HEK293 (cell line): ENCODE data around the gene TBC1D24.
"Not testable (repeated sequence)": the region's sequence is repeated elsewhere in the genome, so short reads cannot be mapped to it uniquely, and the experiment has no call there.

Experiments
- CTCF ChIA-PET: fragments of 350-600 bp; formaldehyde crosslinking; extraction: SDS; loops from one replicate; lab custom pipeline; 2021; ENCODE audit warnings: antibody characterized with exemption; lab: Yijun Ruan, JAX
- POLR2A ChIA-PET: fragments of 300-600 bp; formaldehyde crosslinking; extraction: SDS; loops from one replicate; lab custom pipeline; 2020; ENCODE audit warnings: antibody characterized with exemption, inconsistent platforms; lab: Yijun Ruan, JAX
- H3K27ac ChIP-seq: fragments of 200-500 bp; sonication (Bioruptor generic); 2 replicates; pipeline ENCODE4 v1.5.1; 2014; ENCODE audit warnings: low read depth, low read length, control low read depth, inconsistent platforms; ENCODE audit errors: extremely low read depth
- H3K36me3 ChIP-seq, 2 experiments: fragments of 200-500 bp in 1 of 2; sonication (Bioruptor generic) in 1 of 2; 1 replicate in 1 of 2; 2 replicates in 1 of 2; pipeline ENCODE4 v1.5.1; 2014 to 2017; ENCODE audit warnings: inconsistent platforms in 2 of 2, low read length in 2 of 2; ENCODE audit not compliant: control insufficient read depth in 2 of 2, insufficient read depth in 1 of 2
- H3K4me1 ChIP-seq: fragments of 200-500 bp; sonication (Bioruptor generic); 2 replicates; pipeline ENCODE4 v1.5.1; 2014; ENCODE audit warnings: mild to moderate bottlenecking, low read length, inconsistent platforms; ENCODE audit not compliant: control insufficient read depth, insufficient read depth
- H3K4me3 ChIP-seq: 2 replicates; pipeline ENCODE4 v1.5.1; 2011; ENCODE audit warnings: low read depth, mild to moderate bottlenecking, control low read depth, low read length, moderate library complexity
- H3K9me3 ChIP-seq: fragments of 200-500 bp; sonication (Bioruptor generic); 2 replicates; pipeline ENCODE4 v1.5.1; 2014; ENCODE audit warnings: low read depth, low read length, inconsistent platforms; ENCODE audit not compliant: control insufficient read depth, insufficient read depth
- BCL11B ChIP-seq: fragments of 450-650 bp; formaldehyde crosslinking; IDR thresholded peaks from 2 replicates; pipeline ENCODE4 v1.5.1; 2016; ENCODE audit warnings: low read depth, missing biosample characterization, missing genetic modification characterization
- KLF1 ChIP-seq: fragments of 450-650 bp; formaldehyde crosslinking; IDR thresholded peaks from 2 replicates; pipeline ENCODE4 v1.5.1; 2016; ENCODE audit warnings: missing biosample characterization, missing genetic modification characterization
- KLF8 ChIP-seq: fragments of 450-650 bp; formaldehyde crosslinking; IDR thresholded peaks from 2 replicates; pipeline ENCODE4 v1.5.1; 2016; ENCODE audit warnings: missing biosample characterization, missing genetic modification characterization
- KLF9 ChIP-seq: fragments of 450-650 bp; formaldehyde crosslinking; IDR thresholded peaks from 2 replicates; pipeline ENCODE4 v1.5.1; 2016; ENCODE audit warnings: missing biosample characterization, missing genetic modification characterization, low read depth
- SP2 ChIP-seq: fragments of 450-650 bp; formaldehyde crosslinking; IDR thresholded peaks from 2 replicates; pipeline ENCODE4 v1.5.1; 2016; ENCODE audit warnings: missing biosample characterization, missing genetic modification characterization
- SP3 ChIP-seq: fragments of 450-650 bp; formaldehyde crosslinking; IDR thresholded peaks from 2 replicates; pipeline ENCODE4 v1.5.1; 2016; ENCODE audit warnings: missing biosample characterization, missing genetic modification characterization
- TRIM28 ChIP-seq: IDR thresholded peaks from 2 replicates; pipeline ENCODE4 v1.6.1; 2011; ENCODE audit warnings: low read length, control low read depth, borderline replicate concordance
- ZBTB8A ChIP-seq: fragments of 450-650 bp; formaldehyde crosslinking; IDR thresholded peaks from 2 replicates; pipeline ENCODE4 v1.5.1; 2016; ENCODE audit warnings: missing biosample characterization, missing genetic modification characterization
- ZIC2 ChIP-seq: fragments of 450-650 bp; formaldehyde crosslinking; IDR thresholded peaks from 2 replicates; pipeline ENCODE4 v1.5.1; 2016; ENCODE audit warnings: missing biosample characterization, missing genetic modification characterization
- ZNF146 ChIP-seq: fragments of 450-650 bp; formaldehyde crosslinking; IDR thresholded peaks from 2 replicates; pipeline ENCODE4 v1.5.1; 2016; ENCODE audit warnings: missing biosample characterization, missing genetic modification characterization
- ZNF292 ChIP-seq: fragments of 450-650 bp; formaldehyde crosslinking; IDR thresholded peaks from 2 replicates; pipeline ENCODE4 v1.5.1; 2016; ENCODE audit warnings: low read depth, missing biosample characterization, missing genetic modification characterization, borderline replicate concordance
- ZNF391 ChIP-seq: fragments of 450-650 bp; formaldehyde crosslinking; IDR thresholded peaks from 2 replicates; pipeline ENCODE4 v1.5.1; 2016; ENCODE audit warnings: low read depth, missing biosample characterization, missing genetic modification characterization, borderline replicate concordance
- ZNF394 ChIP-seq: fragments of 450-650 bp; formaldehyde crosslinking; IDR thresholded peaks from 2 replicates; pipeline ENCODE4 v1.5.1; 2016; ENCODE audit warnings: missing biosample characterization, missing genetic modification characterization, mild to moderate bottlenecking, moderate library complexity, borderline replicate concordance
- ZNF600 ChIP-seq: fragments of 450-650 bp; formaldehyde crosslinking; IDR thresholded peaks from 2 replicates; pipeline ENCODE4 v1.5.1; 2016; ENCODE audit warnings: missing biosample characterization, missing genetic modification characterization
- ZNF658 ChIP-seq: fragments of 450-650 bp; formaldehyde crosslinking; IDR thresholded peaks from 2 replicates; pipeline ENCODE4; 2016; ENCODE audit warnings: missing biosample characterization, missing genetic modification characterization
- ZNF660 ChIP-seq: fragments of 450-650 bp; IDR thresholded peaks from 2 replicates; pipeline ENCODE4 v1.5.1; 2018; ENCODE audit warnings: missing biosample characterization, mild to moderate bottlenecking, missing genetic modification characterization
- ZNF677 ChIP-seq: fragments of 450-650 bp; IDR thresholded peaks from 2 replicates; pipeline ENCODE4 v1.5.0; 2018; ENCODE audit warnings: missing biosample characterization, mild to moderate bottlenecking, missing genetic modification characterization, moderate library complexity
- ZXDB ChIP-seq: fragments of 450-650 bp; formaldehyde crosslinking; IDR thresholded peaks from 2 replicates; pipeline ENCODE4 v1.5.1; 2016; ENCODE audit warnings: missing biosample characterization, missing genetic modification characterization
- TF ChIP-seq, protein P1 (sequence below): fragments of 450-650 bp; formaldehyde crosslinking; IDR thresholded peaks from 2 replicates; pipeline ENCODE4 v1.5.1; 2016; ENCODE audit warnings: missing biosample characterization, missing genetic modification characterization
- TF ChIP-seq, protein P2 (sequence below): fragments of 450-650 bp; formaldehyde crosslinking; IDR thresholded peaks from 2 replicates; pipeline ENCODE4 v1.5.1; 2016; ENCODE audit warnings: missing biosample characterization, missing genetic modification characterization
- TF ChIP-seq, protein P3 (sequence below): fragments of 450-650 bp; formaldehyde crosslinking; optimal IDR thresholded peaks from 2 replicates; pipeline ENCODE3; 2016; ENCODE audit warnings: missing biosample characterization, mild to moderate bottlenecking, missing genetic modification characterization
- TF ChIP-seq, protein P4 (sequence below): sonication (generic); formaldehyde crosslinking; IDR thresholded peaks from 2 replicates; pipeline ENCODE4 v1.8.1; 2022; ENCODE audit warnings: mild to moderate bottlenecking, moderate library complexity, missing genetic modification reagents
- TF ChIP-seq, protein P5 (sequence below): fragments of 450-650 bp; formaldehyde crosslinking; IDR thresholded peaks from 2 replicates; pipeline ENCODE4 v1.5.1; 2016; ENCODE audit warnings: missing biosample characterization, missing genetic modification characterization
- TF ChIP-seq, protein P6 (sequence below): fragments of 450-650 bp; formaldehyde crosslinking; IDR thresholded peaks from 2 replicates; pipeline ENCODE4 v1.5.1; 2016; ENCODE audit warnings: missing biosample characterization, missing genetic modification characterization

TBC1D24 gene

DNA sequence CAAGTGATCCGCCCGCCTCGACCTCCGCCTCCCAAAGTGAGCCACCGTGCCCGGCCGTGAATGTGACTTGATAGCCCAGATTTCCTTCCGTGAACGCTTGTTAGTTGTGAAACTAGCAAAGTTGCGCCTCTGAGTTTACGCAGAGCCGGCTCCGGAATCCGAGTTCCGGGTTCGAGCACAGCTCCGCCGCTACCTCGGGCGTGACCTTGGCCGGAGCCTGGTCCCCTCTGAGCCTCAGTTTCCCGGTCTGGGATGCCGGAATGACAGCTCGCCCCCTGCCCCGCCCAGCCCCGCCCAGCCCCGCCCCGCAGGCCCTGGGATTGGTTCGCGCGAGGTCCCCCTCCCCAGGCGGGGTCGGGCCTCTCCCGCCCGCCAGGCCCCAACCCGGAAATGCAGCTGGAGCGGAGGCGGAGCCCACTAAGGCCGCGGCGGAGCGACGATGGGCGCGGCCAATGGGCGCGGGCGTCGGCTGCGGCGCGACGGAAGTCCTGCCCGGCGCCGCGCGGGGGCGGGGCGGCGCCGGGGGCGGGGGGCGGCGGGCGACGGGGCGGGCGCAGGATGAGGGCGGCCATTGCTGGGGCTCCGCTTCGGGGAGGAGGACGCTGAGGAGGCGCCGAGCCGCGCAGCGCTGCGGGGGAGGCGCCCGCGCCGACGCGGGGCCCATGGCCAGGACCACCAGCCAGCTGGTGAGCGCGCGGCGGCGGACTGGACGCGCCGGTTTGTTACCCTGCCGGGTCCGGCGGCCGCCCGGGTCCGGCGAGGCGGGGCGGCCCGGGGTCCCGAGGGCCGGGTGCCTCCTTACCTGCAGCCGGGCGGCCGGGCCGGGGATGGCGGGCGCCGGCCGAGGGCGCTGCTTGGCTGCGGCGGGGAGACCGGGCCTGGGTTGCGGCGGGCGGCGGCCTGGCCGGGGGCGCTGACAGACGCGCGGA, 62.8 kb downstream of the TBC1D24 start, which contains the start of gene PDPK1:
TSS of gene PDPK1 (plus strand) at position 571 of the 929 bp plus-strand sequence. CDS start at position 663, 92 bp downstream.
- CTCF ChIA-PET, result no interaction called here

DNA sequence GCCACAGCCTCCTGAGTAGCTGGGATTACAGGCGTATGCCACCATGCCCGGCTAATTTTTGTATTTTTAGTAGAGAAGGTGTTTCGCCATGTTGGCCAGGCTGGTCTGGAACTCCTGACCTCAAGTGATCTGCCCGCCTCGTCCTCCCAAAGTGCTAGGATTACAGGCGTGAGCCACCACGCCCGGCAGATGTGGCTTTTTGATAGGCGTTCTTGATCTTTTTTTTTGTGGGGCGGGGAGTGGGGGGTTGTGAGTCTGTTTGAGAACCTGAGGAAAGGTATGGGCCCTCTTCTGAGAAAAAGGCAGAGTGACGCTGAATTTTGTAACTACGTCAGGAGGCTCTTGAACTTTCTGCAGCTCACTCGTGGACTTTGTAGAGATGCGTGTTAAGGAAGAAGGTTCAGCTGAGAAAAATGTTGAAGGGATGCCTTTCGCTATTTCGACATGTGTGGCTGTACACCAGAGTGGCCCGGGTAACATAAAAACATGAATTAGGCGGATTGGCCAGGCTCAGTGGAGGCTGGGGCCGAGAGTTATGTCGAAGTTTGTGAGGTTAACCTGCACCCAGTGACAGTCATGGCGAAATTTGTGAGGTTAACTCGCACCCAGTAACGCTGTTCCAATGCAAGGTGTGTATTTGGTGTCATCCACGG, 64.4 kb downstream of the TBC1D24 start:
- H3K4me3 ChIP-seq, result peak overlapping the region; percentile 42; the same call in 1 of the 2 replicates
- not testable (repeated sequence) for H3K9me3 ChIP-seq, H3K27ac ChIP-seq, H3K4me1 ChIP-seq
- ChIA-PET CTCF (interaction anchor here (0.6 to 0.8 kb wide), 3 partner anchors 108 to 426 kb away, joined by 3 to 5 read pairs (median 4); no protein-coding TSS in a partner anchor), POLR2A (interaction anchor here (0.6 kb wide), 1 partner anchor 388 kb away, joined by 3 read pairs; no protein-coding TSS in a partner anchor)
- peaks cover 0 to 13% of the 10 kb centered on the region in 2 experiments; a peak in 1 of 3 replicates for H3K36me3 ChIP-seq

More for the DNA sequence above, 62.8 kb downstream of the TBC1D24 start, which contains the start of gene PDPK1:
- POLR2A ChIA-PET, result interaction anchor here (1.0 to 1.5 kb wide), 2 partner anchors 18 to 23 kb away, joined by 5 to 8 read pairs; partner anchors contain the start of genes AMDHD2 and ATP6V0C
- peaks cover 0 to 10% of the 10 kb centered on the region in 2 experiments; a peak in 1 of 3 replicates for H3K36me3 ChIP-seq
- H3K4me3 ChIP-seq, result peak within 1 kb of the TSS; percentile 60
- H3K4me1 ChIP-seq, result no peaks in the 10 kb centered on the region
- TF ChIP-seq KLF1 (tag by site-specific recombination), result peak; percentile 65
- TF ChIP-seq, protein P1, sequence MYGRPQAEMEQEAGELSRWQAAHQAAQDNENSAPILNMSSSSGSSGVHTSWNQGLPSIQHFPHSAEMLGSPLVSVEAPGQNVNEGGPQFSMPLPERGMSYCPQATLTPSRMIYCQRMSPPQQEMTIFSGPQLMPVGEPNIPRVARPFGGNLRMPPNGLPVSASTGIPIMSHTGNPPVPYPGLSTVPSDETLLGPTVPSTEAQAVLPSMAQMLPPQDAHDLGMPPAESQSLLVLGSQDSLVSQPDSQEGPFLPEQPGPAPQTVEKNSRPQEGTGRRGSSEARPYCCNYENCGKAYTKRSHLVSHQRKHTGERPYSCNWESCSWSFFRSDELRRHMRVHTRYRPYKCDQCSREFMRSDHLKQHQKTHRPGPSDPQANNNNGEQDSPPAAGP (tag by site-specific recombination), result 0 out of 2 replicates have a peak, but pooled peaks have one; percentile 8
- TF ChIP-seq, protein P2, sequence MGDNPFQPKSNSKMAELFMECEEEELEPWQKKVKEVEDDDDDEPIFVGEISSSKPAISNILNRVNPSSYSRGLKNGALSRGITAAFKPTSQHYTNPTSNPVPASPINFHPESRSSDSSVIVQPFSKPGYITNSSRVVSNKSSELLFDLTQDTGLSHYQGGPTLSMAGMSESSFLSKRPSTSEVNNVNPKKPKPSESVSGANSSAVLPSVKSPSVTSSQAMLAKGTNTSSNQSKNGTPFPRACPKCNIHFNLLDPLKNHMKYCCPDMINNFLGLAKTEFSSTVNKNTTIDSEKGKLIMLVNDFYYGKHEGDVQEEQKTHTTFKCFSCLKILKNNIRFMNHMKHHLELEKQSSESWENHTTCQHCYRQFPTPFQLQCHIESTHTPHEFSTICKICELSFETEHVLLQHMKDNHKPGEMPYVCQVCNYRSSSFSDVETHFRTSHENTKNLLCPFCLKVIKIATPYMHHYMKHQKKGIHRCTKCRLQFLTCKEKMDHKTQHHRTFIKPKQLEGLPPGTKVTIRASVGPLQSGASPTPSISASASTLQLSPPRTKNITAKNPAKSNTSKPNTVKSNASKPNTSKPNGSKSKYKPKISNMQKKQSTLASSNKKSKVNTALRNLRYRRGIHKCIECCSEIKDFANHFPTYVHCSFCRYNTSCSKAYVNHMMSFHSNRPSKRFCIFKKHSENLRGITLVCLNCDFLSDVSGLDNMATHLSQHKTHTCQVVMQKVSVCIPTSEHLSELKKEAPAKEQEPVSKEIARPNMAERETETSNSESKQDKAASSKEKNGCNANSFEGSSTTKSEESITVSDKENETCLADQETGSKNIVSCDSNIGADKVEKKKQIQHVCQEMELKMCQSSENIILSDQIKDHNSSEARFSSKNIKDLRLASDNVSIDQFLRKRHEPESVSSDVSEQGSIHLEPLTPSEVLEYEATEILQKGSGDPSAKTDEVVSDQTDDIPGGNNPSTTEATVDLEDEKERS (tag by site-specific recombination), result no peak
- no peak for TF ChIP-seq ZNF391
- TF ChIP-seq, protein P3, sequence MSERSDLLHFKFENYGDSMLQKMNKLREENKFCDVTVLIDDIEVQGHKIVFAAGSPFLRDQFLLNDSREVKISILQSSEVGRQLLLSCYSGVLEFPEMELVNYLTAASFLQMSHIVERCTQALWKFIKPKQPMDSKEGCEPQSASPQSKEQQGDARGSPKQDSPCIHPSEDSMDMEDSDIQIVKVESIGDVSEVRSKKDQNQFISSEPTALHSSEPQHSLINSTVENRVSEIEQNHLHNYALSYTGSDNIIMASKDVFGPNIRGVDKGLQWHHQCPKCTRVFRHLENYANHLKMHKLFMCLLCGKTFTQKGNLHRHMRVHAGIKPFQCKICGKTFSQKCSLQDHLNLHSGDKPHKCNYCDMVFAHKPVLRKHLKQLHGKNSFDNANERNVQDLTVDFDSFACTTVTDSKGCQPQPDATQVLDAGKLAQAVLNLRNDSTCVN (tag by site-specific recombination), result peak; percentile 57
- peak; percentile 10; the same call in 1 of the 2 replicates for TF ChIP-seq ZXDB (tag by site-specific recombination)
- TF ChIP-seq ZNF677 (tag by site-specific recombination), result 0 out of 2 replicates have a peak, but pooled peaks have one; percentile 34
- TF ChIP-seq ZNF394, result peak; percentile 23; the same call in 1 of the 2 replicates
- no peak for TF ChIP-seq ZNF146 (tag by site-specific recombination)
- peak; percentile 56; the same call in 1 of the 2 replicates for TF ChIP-seq KLF9 (tag by site-specific recombination)
- peak; percentile 79 for TF ChIP-seq SP3 (tag by site-specific recombination)
- no peak for TF ChIP-seq ZNF292
- peak; percentile 90 for TF ChIP-seq KLF8
- TF ChIP-seq ZNF600 (tag by site-specific recombination), result 0 out of 2 replicates have a peak, but pooled peaks have one; percentile 5
- TF ChIP-seq TRIM28, result no peak
- TF ChIP-seq, protein P4, sequence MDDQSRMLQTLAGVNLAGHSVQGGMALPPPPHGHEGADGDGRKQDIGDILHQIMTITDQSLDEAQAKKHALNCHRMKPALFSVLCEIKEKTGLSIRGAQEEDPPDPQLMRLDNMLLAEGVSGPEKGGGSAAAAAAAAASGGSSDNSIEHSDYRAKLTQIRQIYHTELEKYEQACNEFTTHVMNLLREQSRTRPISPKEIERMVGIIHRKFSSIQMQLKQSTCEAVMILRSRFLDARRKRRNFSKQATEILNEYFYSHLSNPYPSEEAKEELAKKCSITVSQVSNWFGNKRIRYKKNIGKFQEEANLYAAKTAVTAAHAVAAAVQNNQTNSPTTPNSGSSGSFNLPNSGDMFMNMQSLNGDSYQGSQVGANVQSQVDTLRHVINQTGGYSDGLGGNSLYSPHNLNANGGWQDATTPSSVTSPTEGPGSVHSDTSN (CRISPR knock-in tag), result peak; percentile 87; the same call in 1 of the 2 replicates
- no peak for TF ChIP-seq ZNF658
- TF ChIP-seq, protein P5, sequence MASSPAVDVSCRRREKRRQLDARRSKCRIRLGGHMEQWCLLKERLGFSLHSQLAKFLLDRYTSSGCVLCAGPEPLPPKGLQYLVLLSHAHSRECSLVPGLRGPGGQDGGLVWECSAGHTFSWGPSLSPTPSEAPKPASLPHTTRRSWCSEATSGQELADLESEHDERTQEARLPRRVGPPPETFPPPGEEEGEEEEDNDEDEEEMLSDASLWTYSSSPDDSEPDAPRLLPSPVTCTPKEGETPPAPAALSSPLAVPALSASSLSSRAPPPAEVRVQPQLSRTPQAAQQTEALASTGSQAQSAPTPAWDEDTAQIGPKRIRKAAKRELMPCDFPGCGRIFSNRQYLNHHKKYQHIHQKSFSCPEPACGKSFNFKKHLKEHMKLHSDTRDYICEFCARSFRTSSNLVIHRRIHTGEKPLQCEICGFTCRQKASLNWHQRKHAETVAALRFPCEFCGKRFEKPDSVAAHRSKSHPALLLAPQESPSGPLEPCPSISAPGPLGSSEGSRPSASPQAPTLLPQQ, result 0 out of 2 replicates have a peak, but pooled peaks have one; percentile 1
- TF ChIP-seq ZIC2 (tag by site-specific recombination), result no peak
- TF ChIP-seq, protein P6, sequence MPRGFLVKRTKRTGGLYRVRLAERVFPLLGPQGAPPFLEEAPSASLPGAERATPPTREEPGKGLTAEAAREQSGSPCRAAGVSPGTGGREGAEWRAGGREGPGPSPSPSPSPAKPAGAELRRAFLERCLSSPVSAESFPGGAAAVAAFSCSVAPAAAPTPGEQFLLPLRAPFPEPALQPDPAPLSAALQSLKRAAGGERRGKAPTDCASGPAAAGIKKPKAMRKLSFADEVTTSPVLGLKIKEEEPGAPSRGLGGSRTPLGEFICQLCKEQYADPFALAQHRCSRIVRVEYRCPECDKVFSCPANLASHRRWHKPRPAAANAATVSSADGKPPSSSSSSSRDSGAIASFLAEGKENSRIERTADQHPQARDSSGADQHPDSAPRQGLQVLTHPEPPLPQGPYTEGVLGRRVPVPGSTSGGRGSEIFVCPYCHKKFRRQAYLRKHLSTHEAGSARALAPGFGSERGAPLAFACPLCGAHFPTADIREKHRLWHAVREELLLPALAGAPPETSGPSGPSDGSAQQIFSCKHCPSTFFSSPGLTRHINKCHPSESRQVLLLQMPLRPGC, result peak; percentile 10; the same call in 1 of the 2 replicates
- TF ChIP-seq ZNF660 (tag by site-specific recombination), result peak; percentile 73
- peak; percentile 50 for TF ChIP-seq SP2
- TF ChIP-seq ZBTB8A (tag by site-specific recombination), result peak; percentile 91
- TF ChIP-seq BCL11B, result 0 out of 2 replicates have a peak, but pooled peaks have one; percentile 48
- peak within 1 kb of the TSS; percentile 53; the same call in 1 of the 2 replicates for H3K27ac ChIP-seq
- no peaks in the 10 kb centered on the region for H3K9me3 ChIP-seq
